ENCODE data around the gene MSH6.
"Not testable (repeated sequence)": the region's sequence is repeated elsewhere in the genome, so short reads cannot be mapped to it uniquely, and the experiment has no call there.

MSH6 gene

DNA sequence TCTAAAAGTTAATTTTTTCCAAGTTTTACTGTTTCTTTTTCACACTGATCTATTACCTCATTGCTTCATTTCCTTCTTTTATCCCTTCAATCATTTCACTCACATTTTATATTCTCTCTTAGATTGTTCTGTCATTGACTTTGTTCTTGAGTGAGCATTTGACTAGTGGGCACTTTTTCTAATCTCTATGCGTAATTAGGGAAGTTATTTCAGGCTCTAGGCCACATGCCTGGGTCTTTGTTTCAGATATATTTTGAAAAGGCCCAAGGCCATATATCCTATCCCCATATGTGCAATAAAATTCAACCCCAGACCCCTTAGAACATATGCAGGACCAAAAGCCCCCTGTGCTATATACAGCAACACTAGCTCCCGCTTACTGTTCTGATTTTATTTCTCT is 61.2 kb downstream of the MSH6 start:
- no peak for DNase-seq

DNA sequence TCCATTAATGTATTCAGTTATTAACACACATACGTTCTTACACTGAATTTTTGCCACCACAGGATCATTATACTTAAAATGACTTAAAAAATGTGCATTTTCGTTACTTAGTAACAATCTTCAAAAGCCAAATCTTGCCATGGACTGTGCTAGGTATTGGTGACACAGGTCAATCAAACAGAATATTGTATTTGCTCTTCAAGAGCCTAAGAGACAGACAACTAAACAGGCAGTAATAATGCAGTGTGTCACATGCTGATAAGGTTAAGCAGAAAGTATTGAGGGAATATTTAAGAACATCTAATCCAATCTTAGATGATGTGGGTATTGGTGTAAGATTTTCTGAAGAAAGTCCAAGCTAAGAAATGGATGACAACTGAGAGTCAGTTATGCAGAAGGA is 66.4 kb downstream of the MSH6 start:
- DNase-seq = no peak

DNA sequence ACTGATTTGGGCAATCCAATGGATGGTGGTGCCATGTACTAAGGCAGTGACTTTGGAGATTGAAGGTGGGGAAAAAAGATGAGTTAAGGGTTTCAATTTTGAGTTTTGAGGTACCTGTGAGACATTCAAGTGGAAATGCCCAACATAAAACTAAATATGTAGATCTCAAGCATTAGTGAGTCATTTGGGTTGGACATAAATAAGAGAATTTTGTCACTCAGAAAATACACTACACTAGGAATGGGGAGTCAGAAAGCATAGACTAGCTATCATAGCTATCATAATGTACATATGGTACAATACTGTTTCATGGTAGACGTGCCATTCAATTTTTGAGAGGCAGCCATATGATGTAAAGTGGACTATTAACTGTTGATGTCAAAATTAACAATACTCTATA is 67.3 kb downstream of the MSH6 start:
- no peak for DNase-seq

GRCh38 chr2:47853067-47853777 is 70.3 kb downstream of the MSH6 start:
- DNase-seq = not testable (repeated sequence)
